ENCODE data around the gene TMBIM4. TPM values are rescaled to one million over a fixed set of nuclear protein-coding genes. Genes with fewer than 3 reads are reported as not detected.
A peak's percentile ranks its signal among the peaks of the same experiment; 100 is the strongest.

The TMBIM4 gene
- total and polyA plus RNA-seq, 10 of the 15 experiments (the other 5 are each of a cell fraction or from before 2014, with no cell fraction given) = 38.8 to 341 (median 82.8) TPM

GRCh38 chr12:66199831-66200509 is 30.2 kb upstream of the TMBIM4 start:
- ChIA-PET SMC1A (ENCODE audit: uncharacterized antibody, unreplicated experiment) (interaction anchor here (0.9 to 1.0 kb wide), 3 partner anchors 15 to 41 kb away, joined by 3 to 4 read pairs (median 3); no protein-coding TSS in a partner anchor), CTCF (interaction anchor here (3.3 kb wide), 1 partner anchor 31 kb away, joined by 20 read pairs; the partner anchor contains the start of gene TMBIM4), RAD21 (ENCODE audit: unreplicated experiment) (no interaction called here), POLR2A (interaction anchor here (0.7 kb wide), 1 partner anchor 15 kb away, joined by 4 read pairs; no protein-coding TSS in a partner anchor)
- intact Hi-C loops (cut with micrococcal nuclease; ENCODE audit: unreplicated experiment) (loop anchor here (5.0 kb wide), 1 partner anchor 32 kb away; no protein-coding TSS in a partner anchor), in situ Hi-C loops (cut with MboI) (no loop called here)
- Histone ChIP-seq H3K4me3 (no peak overlapping the region), H3K27ac (ENCODE audit: control insufficient read depth, insufficient read depth) (no peak overlapping the region), H3K79me2 (ENCODE audit: control insufficient read depth, insufficient read depth, low read length) (no peaks in the 10 kb centered on the region; the same call in 1 of the 2 replicates), H3K9ac (ENCODE audit: control insufficient read depth, insufficient read depth, low read length) (no peak overlapping the region), H3K27me3 (replicated peaks in 1 of 2; ENCODE audit: control insufficient read depth in 2 of 2, insufficient read depth in 2 of 2, low read length in 1 of 2) (no peaks in the 10 kb centered on the region), H2AFZ (ENCODE audit: control insufficient read depth, low read depth, low read length) (no peak overlapping the region), H3K9me3 (replicated peaks; ENCODE audit: control insufficient read depth, insufficient read depth, low read length) (peaks cover 11% of the 10 kb centered on the region), H4K20me1 (ENCODE audit: control insufficient read depth, insufficient read depth) (no peaks in the 10 kb centered on the region), H3K4me2 (ENCODE audit: control insufficient read depth, insufficient read depth) (no peak overlapping the region), H3K36me3 (ENCODE audit: control insufficient read depth in 2 of 2, insufficient read depth in 2 of 2, low read length in 1 of 2) (no peaks in the 10 kb centered on the region; a peak in 1 of 4 replicates), H3K4me1 (ENCODE audit: control insufficient read depth, insufficient read depth, low read length) (peaks cover 11% of the 10 kb centered on the region)
- no TSS peak for BruUV-seq (replicated peaks)
- ATAC-seq = no peak
- no peak for FAIRE-seq
- TF ChIP-seq PRDM15 (CRISPR knock-in tag; IDR thresholded peaks at IDR 0.05) (no peak), ZNF217 (IDR thresholded peaks at IDR 0.05) (peak; percentile 53; the same call in 1 of the 2 replicates)
- DNase-seq (ENCODE audit: low read depth, low spot score) = no peak

Data from GM12878 (cell line).